SK-N-MC (cell line): Measurements from ENCODE around the gene DSC3.
"Not testable (repeated sequence)": the region's sequence is repeated elsewhere in the genome, so short reads cannot be mapped to it uniquely, and the experiment has no call there.

Experiments used
- DNase-seq: peaks from one replicate; pipeline ENCODE4 v3.0.0-alpha.2; 2011; ENCODE audit warnings: low read depth, low spot score
- H3K27ac ChIP-seq: fragments of 200-600 bp; sonication (generic); 2 replicates; pipeline ENCODE4 v1.5.1; 2016; ENCODE audit warnings: mixed run types
- H3K36me3 ChIP-seq: fragments of 200-600 bp; sonication (generic); 2 replicates; pipeline ENCODE4 v1.6.1; 2017; ENCODE audit warnings: antibody characterized with exemption, low read length, mixed read lengths; ENCODE audit not compliant: insufficient read depth
- H3K4me3 ChIP-seq: fragments of 200-600 bp; sonication (generic); 2 replicates; pipeline ENCODE4 v1.5.1; 2016
- H3K9ac ChIP-seq: fragments of 200-600 bp; sonication (generic); 2 replicates; pipeline ENCODE4 v1.8.0; 2017; ENCODE audit warnings: mixed run types, mixed read lengths; ENCODE audit not compliant: insufficient read length
- H3K9me3 ChIP-seq: fragments of 200-600 bp; sonication (generic); 2 replicates; pipeline ENCODE4 v1.6.1; 2017; ENCODE audit warnings: low read depth, mild to moderate bottlenecking, antibody characterized with exemption, low read length, moderate library complexity, mixed read lengths
- EZH2 ChIP-seq: fragments of 200-600 bp; sonication (generic); IDR thresholded peaks from one replicate; pipeline ENCODE4 v1.6.1; 2017; ENCODE audit warnings: antibody characterized with exemption
- FOXP2 ChIP-seq: optimal IDR thresholded peaks from 2 replicates; pipeline ENCODE3; 2011; ENCODE audit warnings: mild to moderate bottlenecking, moderate library complexity; ENCODE audit not compliant: insufficient read depth; ENCODE audit errors: extremely low read length, control extremely low read depth
- POLR2AphosphoS5 ChIP-seq: IDR thresholded peaks from 2 replicates; pipeline ENCODE4 v1.6.1; 2012; ENCODE audit warnings: mild to moderate bottlenecking, low read depth, low read length, borderline replicate concordance

Gene DSC3

GRCh38 chr18:31034541-31034940 lies 8.0 kb downstream of the DSC3 start:
- DNase-seq, result no peak
- Histone ChIP-seq H3K27ac (no peak overlapping the region), H3K4me3 (no peak overlapping the region), H3K36me3 (no peaks in the 10 kb centered on the region), H3K9ac (no peak overlapping the region), H3K9me3 (no peaks in the 10 kb centered on the region)
- TF ChIP-seq FOXP2 (no peak), POLR2AphosphoS5 (no peak), EZH2 (no peak)

- no peak for TF ChIP-seq POLR2AphosphoS5
- TF ChIP-seq FOXP2, result no peak
- no peak for TF ChIP-seq EZH2
- no peak overlapping the region for H3K9ac ChIP-seq
- no peak overlapping the region for H3K27ac ChIP-seq
- no peak for DNase-seq
- H3K4me3 ChIP-seq, result no peak overlapping the region
- no peaks in the 10 kb centered on the region for H3K9me3 ChIP-seq
- H3K36me3 ChIP-seq, result no peaks in the 10 kb centered on the region
Observed at GRCh38 chr18:31030574-31031278, 11.8 kb downstream of the DSC3 start.

- H3K9ac ChIP-seq, result no peak overlapping the region
- no peaks in the 10 kb centered on the region for H3K36me3 ChIP-seq
- no peak for DNase-seq
- no peaks in the 10 kb centered on the region for H3K9me3 ChIP-seq
- H3K27ac ChIP-seq, result no peak overlapping the region
- no peak overlapping the region for H3K4me3 ChIP-seq
- no peak for TF ChIP-seq POLR2AphosphoS5
- no peak for TF ChIP-seq FOXP2
- TF ChIP-seq EZH2, result no peak
Observed at GRCh38 chr18:31015715-31016434, 26.7 kb downstream of the DSC3 start.

GRCh38 chr18:31011455-31011854 lies 31.1 kb downstream of the DSC3 start:
- not testable (repeated sequence) for DNase-seq, H3K9ac ChIP-seq, H3K9me3 ChIP-seq, H3K4me3 ChIP-seq, H3K36me3 ChIP-seq, H3K27ac ChIP-seq

- TF ChIP-seq EZH2 (no peak), FOXP2 (no peak), POLR2AphosphoS5 (no peak)
- no peak overlapping the region for H3K4me3 ChIP-seq
- no peaks in the 10 kb centered on the region for H3K9me3 ChIP-seq
- H3K27ac ChIP-seq, result no peak overlapping the region
- DNase-seq, result no peak
- no peaks in the 10 kb centered on the region for H3K36me3 ChIP-seq
- H3K9ac ChIP-seq, result no peak overlapping the region
Observed at GRCh38 chr18:31010601-31011000, 31.9 kb downstream of the DSC3 start.

- no peaks in the 10 kb centered on the region for H3K36me3 ChIP-seq
- no peak for DNase-seq
- no peak overlapping the region for H3K27ac ChIP-seq
- no peak overlapping the region for H3K9ac ChIP-seq
- TF ChIP-seq POLR2AphosphoS5 (no peak), FOXP2 (no peak), EZH2 (no peak)
- H3K9me3 ChIP-seq, result no peaks in the 10 kb centered on the region
- H3K4me3 ChIP-seq, result no peak overlapping the region
Observed at GRCh38 chr18:30999887-31000628, 42.5 kb downstream of the DSC3 start.

- no peak for DNase-seq
Observed at GRCh38 chr18:30999186-30999585, 43.4 kb downstream of the DSC3 start.

GRCh38 chr18:30997223-30997622 lies 45.3 kb downstream of the DSC3 start:
- Histone ChIP-seq H3K27ac (no peak overlapping the region), H3K9ac (no peak overlapping the region), H3K36me3 (no peaks in the 10 kb centered on the region), H3K9me3 (no peaks in the 10 kb centered on the region), H3K4me3 (no peak overlapping the region)
- no peak for TF ChIP-seq POLR2AphosphoS5
- TF ChIP-seq EZH2, result no peak
- no peak for TF ChIP-seq FOXP2
- no peak for DNase-seq

More at GRCh38 chr18:30999186-30999585, 43.4 kb downstream of the DSC3 start:
- H3K4me3 ChIP-seq, result no peak overlapping the region
- no peaks in the 10 kb centered on the region for H3K9me3 ChIP-seq
- TF ChIP-seq POLR2AphosphoS5, result no peak
- H3K9ac ChIP-seq, result no peak overlapping the region
- H3K27ac ChIP-seq, result no peak overlapping the region
- H3K36me3 ChIP-seq, result no peaks in the 10 kb centered on the region

- Histone ChIP-seq H3K36me3 (no peaks in the 10 kb centered on the region), H3K9ac (no peak overlapping the region), H3K9me3 (no peaks in the 10 kb centered on the region), H3K27ac (no peak overlapping the region), H3K4me3 (no peak overlapping the region)
- no peak for DNase-seq
- TF ChIP-seq FOXP2 (no peak), POLR2AphosphoS5 (no peak), EZH2 (no peak)
Observed at GRCh38 chr18:30992231-30992630, 50.3 kb downstream of the DSC3 start.
